IMR-90 (cell line): ENCODE results near the gene ELMO1.

ENCODE experiments used
- CEBPB ChIP-seq: IDR thresholded peaks from 2 replicates; pipeline ENCODE4 v1.6.1; 2012; ENCODE audit warnings: low read depth, low read length, improper control_type of control experiment
- CHD1 ChIP-seq: IDR thresholded peaks from 2 replicates; pipeline ENCODE4 v1.6.1; 2012; ENCODE audit warnings: low read depth, low read length, improper control_type of control experiment
- CTCF ChIP-seq: conservative IDR thresholded peaks from 2 replicates; pipeline ENCODE4 v1.5.1; 2012; ENCODE audit warnings: mild to moderate bottlenecking, low read depth, low read length, improper control_type of control experiment
- MXI1 ChIP-seq: IDR thresholded peaks from 2 replicates; pipeline ENCODE4 v1.6.1; 2012; ENCODE audit warnings: low read depth, mild to moderate bottlenecking, low read length, moderate library complexity, borderline replicate concordance
- NFE2L2 ChIP-seq: fragments of 150-350 bp; IDR thresholded peaks from 2 replicates; pipeline ENCODE4 v1.6.1; 2016; ENCODE audit warnings: low read depth, mild to moderate bottlenecking, low read length
- RAD21 ChIP-seq: IDR thresholded peaks from 2 replicates; pipeline ENCODE4 v1.6.1; 2012; ENCODE audit warnings: low read length, improper control_type of control experiment
- SMC3 ChIP-seq: fragments of 150-350 bp; IDR thresholded peaks from 2 replicates; pipeline ENCODE4 v1.6.1; 2016; ENCODE audit warnings: low read depth, mild to moderate bottlenecking, antibody characterized with exemption, low read length, moderate library complexity
- USF2 ChIP-seq: fragments of 150-350 bp; IDR thresholded peaks from 2 replicates; pipeline ENCODE4 v1.6.1; 2017; ENCODE audit warnings: mild to moderate bottlenecking, antibody characterized with exemption, low read length, low read depth

DNA sequence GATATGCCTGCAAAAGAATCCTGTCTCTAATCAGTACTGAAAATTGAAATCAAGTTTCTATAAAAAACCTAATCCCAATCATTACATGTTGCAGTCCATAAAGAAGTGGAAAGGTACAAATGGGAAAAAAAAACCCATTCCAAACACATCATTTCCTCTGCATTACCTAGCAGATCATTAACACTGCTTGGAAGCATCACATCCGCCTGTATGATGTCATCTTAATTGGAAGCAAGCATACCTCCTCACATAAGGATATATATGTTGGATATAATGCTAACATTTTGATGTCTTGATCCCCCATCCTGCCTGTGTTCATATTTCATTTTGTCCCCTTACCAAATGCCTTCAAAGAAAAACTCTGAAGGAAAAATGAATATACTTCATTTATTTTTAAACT is 483.0 kb downstream of the ELMO1 start:
- TF ChIP-seq SMC3 (no peak), CHD1 (no peak), CEBPB (no peak), NFE2L2 (no peak), RAD21 (no peak), CTCF (no peak), USF2 (no peak), MXI1 (no peak)
